Ovary (tissue), 9 donors: ENCODE results near the gene GDA. TPM values are rescaled to one million over a fixed set of nuclear protein-coding genes. Genes with fewer than 3 reads are reported as not detected.

Source experiments
- DNase-seq, 5 donors: peaks; one replicate each; pipeline ENCODE4 v3.0.0-alpha.2; 2019 to 2020
- H3K27ac ChIP-seq, 2 donors: fragments of 200-600 bp; one replicate each; pipeline versions ENCODE4 v1.5.1 to v1.8.0; 2019 to 2022
- H3K27me3 ChIP-seq: fragments of 200-600 bp; one replicate; pipeline ENCODE4 v1.8.0; 2022
- H3K36me3 ChIP-seq: fragments of 200-600 bp; sonication (generic); one replicate; pipeline ENCODE4 v1.5.1; 2019
- H3K4me1 ChIP-seq: one replicate; pipeline ENCODE4 v1.8.1; 2013; ENCODE audit warnings: mild to moderate bottlenecking, moderate library complexity; ENCODE audit not compliant: insufficient read depth
- H3K4me3 ChIP-seq: fragments of 200-600 bp; sonication (generic); one replicate; pipeline ENCODE4 v1.5.1; 2017
- H3K9me3 ChIP-seq, 2 donors: fragments of 200-600 bp in 1 of 2; sonication (generic) in 1 of 2; one replicate each; pipeline versions ENCODE4 v1.5.1 to v1.8.1; 2013 to 2019; ENCODE audit warnings: mild to moderate bottlenecking in 1 of 2, moderate library complexity in 1 of 2
- CTCF ChIP-seq, 3 donors: fragments of 450-650 bp in 2 of 3; fragments of 200-600 bp in 1 of 3; IDR thresholded peaks; one replicate each; pipeline versions ENCODE4 v1.5.1 to v1.8.0; 2016 to 2022; ENCODE audit warnings: antibody characterized with exemption in 3 of 3, mild to moderate bottlenecking in 1 of 3
- EP300 ChIP-seq: sonication (generic); formaldehyde crosslinking; IDR thresholded peaks from one replicate; pipeline ENCODE4 v1.6.1; 2017; ENCODE audit warnings: antibody characterized with exemption
- POLR2A ChIP-seq: fragments of 450-650 bp; IDR thresholded peaks from one replicate; pipeline ENCODE4 v1.6.1; 2017; ENCODE audit warnings: antibody characterized with exemption, mild to moderate bottlenecking, moderate library complexity
- WGBS, 3 donors: extraction: QIAGEN DNeasy Blood & Tissue Kit in 1 of 3; methylation state at CpG; one replicate each; pipeline versions ENCODE4 v1.1.5 to v1.1.7; 2013 to 2017; 5-methylcytosine and 5-hydroxymethylcytosine counted together
- intact Hi-C, 4 donors: fragments of 100-400 bp; cut with DNase I; formaldehyde crosslinking; loops; one replicate each; pipeline versions ENCODE4 v1.11.0 to v1.15.1; 2022 to 2023
- polyA plus RNA-seq, 2 donors: library from polyadenylated mRNA; stranded (reverse); fragments of 200-250 nt in 1 of 2; fragments of 350-450 nt in 1 of 2; fragmentation: Illumina TruSeq in 1 of 2; extraction: RNeasy Lipid Tissue Mini Kit (QIAGEN cat#74804) in 1 of 2; gene quantifications; one replicate each; pipeline ENCODE4 v1.2.3, GENCODE V29; 2013 to 2014
- total RNA-seq, 7 donors: library from RNA; depleted of rRNA in 2 of 7; stranded (reverse); fragments of >200 nt in 2 of 7; fragmentation: NEBNext Ultra II Directional in 3 of 7; extraction: Animal tissue kit (Norgen Biotek cat#: 25700) in 3 of 7; gene quantifications; one replicate each; pipeline versions ENCODE4 v1.1.0 to v1.2.4, GENCODE V29; 2016 to 2023
- donor health status: DM: no; HTN: no; CAD: no; lungs with moderate emphysema.
- donor health status: DM: no; HTN: no; CAD: no.
- donor health status: Bipolar disorder and iron deficiency.
- donor health status: DM: yes; HTN: yes; CAD: no.
- donor health status: DM: no; HTN: no; CAD: no.
- donor health status: DM: yes; HTN: yes; CAD: no.

The GDA gene
- total and polyA plus RNA-seq, 9 donors = 0.02 to 26.7 (median 0.31) TPM; not detected in 2

DNA sequence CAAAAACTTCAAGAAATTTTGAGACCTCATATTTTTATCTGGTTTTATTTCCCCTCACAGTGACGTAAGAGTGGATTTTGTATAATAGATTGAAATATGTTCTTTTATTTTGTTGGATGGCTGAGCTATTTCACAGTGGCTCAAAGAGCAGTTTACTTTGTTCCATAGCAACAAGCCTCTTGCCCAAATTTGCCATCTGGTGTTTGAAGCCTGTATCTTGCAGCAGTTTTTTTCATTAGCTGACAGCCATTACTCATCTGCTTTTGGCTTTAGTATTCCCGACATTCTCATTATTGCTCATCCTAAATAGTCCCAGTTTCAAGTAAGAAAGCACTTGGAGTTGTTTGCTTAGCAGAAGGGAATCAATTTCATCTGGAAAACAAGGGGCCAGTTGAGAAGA is 36.3 kb downstream of the GDA start:
- 55 to 80% (median 59%) methylated on average over 2 of the region's 2 CpGs for WGBS, 3 donors
- Histone ChIP-seq H3K27me3 (no peaks in the 10 kb centered on the region), H3K36me3 (no peaks in the 10 kb centered on the region), H3K27ac (no peak overlapping the region), H3K9me3 (no peaks in the 10 kb centered on the region), H3K4me3 (no peak overlapping the region), H3K4me1 (no peaks in the 10 kb centered on the region)
- no peak for TF ChIP-seq POLR2A
- no peak for TF ChIP-seq EP300
- TF ChIP-seq CTCF (IDR thresholded peaks at IDR 0.05) = no peak
- DNase-seq = no peak
- intact Hi-C loops = no loop called here

GRCh38 chr9:72187121-72187695 is 38.0 kb downstream of the GDA start:
- 33 to 56% (median 41%) methylated on average over 3 of the region's 3 CpGs for WGBS, 3 donors
- H3K27ac ChIP-seq = no peak overlapping the region
- H3K4me1 ChIP-seq = no peaks in the 10 kb centered on the region
- no peaks in the 10 kb centered on the region for H3K27me3 ChIP-seq
- H3K4me3 ChIP-seq = no peak overlapping the region
- TF ChIP-seq EP300 = no peak
- TF ChIP-seq CTCF (IDR thresholded peaks at IDR 0.05) = no peak
- TF ChIP-seq POLR2A = no peak
- no peak for DNase-seq
- H3K9me3 ChIP-seq = no peaks in the 10 kb centered on the region
- intact Hi-C loops = no loop called here
- H3K36me3 ChIP-seq = no peaks in the 10 kb centered on the region

GRCh38 chr9:72188232-72188631 is 39.0 kb downstream of the GDA start:
- H3K27ac ChIP-seq = no peak overlapping the region
- no peaks in the 10 kb centered on the region for H3K27me3 ChIP-seq
- intact Hi-C loops = no loop called here
- TF ChIP-seq POLR2A = no peak
- TF ChIP-seq CTCF (IDR thresholded peaks at IDR 0.05) = no peak
- no peak for TF ChIP-seq EP300
- no peaks in the 10 kb centered on the region for H3K4me1 ChIP-seq
- no peak for DNase-seq
- H3K4me3 ChIP-seq = no peak overlapping the region
- H3K36me3 ChIP-seq = no peaks in the 10 kb centered on the region
- WGBS, 3 donors = 45 to 56% (median 47%) methylated on average over 1 of the region's 1 CpG
- no peaks in the 10 kb centered on the region for H3K9me3 ChIP-seq

DNA sequence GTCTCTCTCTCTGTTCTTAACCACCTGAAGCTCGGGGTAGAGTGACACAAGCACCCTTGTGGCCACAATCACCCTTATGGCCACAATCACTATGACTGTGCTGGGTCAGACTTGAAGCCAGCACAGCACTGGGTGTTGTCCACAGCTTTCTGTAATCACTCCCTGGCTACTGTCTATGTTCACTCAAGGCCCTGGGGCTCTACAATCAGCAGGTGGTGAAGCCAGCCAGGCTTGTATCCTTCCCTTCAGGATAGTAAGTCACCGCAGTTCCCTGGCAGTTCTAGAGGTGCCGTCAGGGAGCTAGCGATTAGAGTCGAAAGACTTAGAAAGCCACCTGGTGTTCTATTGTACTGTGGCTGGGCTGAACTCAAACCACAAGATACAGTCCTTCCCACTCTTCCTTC is 44.2 kb downstream of the GDA start:
- H3K9me3 ChIP-seq = no peaks in the 10 kb centered on the region
- H3K27ac ChIP-seq = no peak overlapping the region
- no peak for TF ChIP-seq POLR2A
- TF ChIP-seq CTCF (IDR thresholded peaks at IDR 0.05) = no peak
- no peak for TF ChIP-seq EP300
- H3K4me3 ChIP-seq = no peak overlapping the region
- no peaks in the 10 kb centered on the region for H3K36me3 ChIP-seq
- no peaks in the 10 kb centered on the region for H3K27me3 ChIP-seq
- DNase-seq = no peak
- intact Hi-C loops = no loop called here
- WGBS, 3 donors = 75 to 84% (median 82%) methylated on average over 5 of the region's 5 CpGs
- no peaks in the 10 kb centered on the region for H3K4me1 ChIP-seq
